IMR-90 (cell line): ENCODE data around the gene MALSU1.

Experiments used
- CTCF ChIP-seq: conservative IDR thresholded peaks from 2 replicates; pipeline ENCODE4 v1.5.1; 2012; ENCODE audit warnings: mild to moderate bottlenecking, low read depth, low read length, improper control_type of control experiment
- FOS ChIP-seq: fragments of 150-350 bp; IDR thresholded peaks from 2 replicates; pipeline ENCODE4 v1.6.1; 2016; ENCODE audit warnings: low read depth, low read length
- RFX5 ChIP-seq: IDR thresholded peaks from 2 replicates; pipeline ENCODE4 v1.8.0; 2012; ENCODE audit warnings: low read depth, mild to moderate bottlenecking, low read length, moderate library complexity

- no peak for TF ChIP-seq RFX5
- no peak for TF ChIP-seq CTCF
- no peak for TF ChIP-seq FOS
Measured at GRCh38 chr7:23295401-23295697, 3.8 kb upstream of the MALSU1 start.
